SW 1271 (cell line): ENCODE results near the gene MTR.
"Not testable (repeated sequence)": the region's sequence is repeated elsewhere in the genome, so short reads cannot be mapped to it uniquely, and the experiment has no call there.

ENCODE experiments used
- DNase-seq, 2 experiments: peaks; one replicate each; lab custom pipeline; 2025; lab: John Stamatoyannopoulos, UW

Gene MTR

GRCh38 chr1:236904892-236905741 lies 110.0 kb downstream of the MTR start:
- DNase-seq = peak; percentile 7 to 35

- no peak for DNase-seq
These were observed 112.1 kb downstream of the MTR start for GRCh38 chr1:236907205-236907604.

- no peak for DNase-seq
These were observed 113.6 kb downstream of the MTR start for GRCh38 chr1:236908669-236909068.

- not testable (repeated sequence) for DNase-seq
These were observed 116.0 kb downstream of the MTR start for GRCh38 chr1:236911047-236911446.

GRCh38 chr1:236913371-236914037 lies 118.4 kb downstream of the MTR start:
- peak in 1 of 2 experiments; percentile 2 for DNase-seq

- no peak for DNase-seq
These were observed 119.3 kb downstream of the MTR start for GRCh38 chr1:236914375-236914774.

- DNase-seq = no peak
These were observed 121.2 kb downstream of the MTR start for GRCh38 chr1:236916131-236916800.

- no peak for DNase-seq
These were observed 122.4 kb downstream of the MTR start for GRCh38 chr1:236917448-236917847.

GRCh38 chr1:236920286-236920894 lies 125.3 kb downstream of the MTR start:
- no peak for DNase-seq

GRCh38 chr1:236921610-236922009 lies 126.5 kb downstream of the MTR start:
- no peak for DNase-seq

GRCh38 chr1:236922190-236922589 lies 127.1 kb downstream of the MTR start:
- no peak for DNase-seq

GRCh38 chr1:236925386-236925785 lies 130.3 kb downstream of the MTR start:
- DNase-seq = no peak

- no peak for DNase-seq
These were observed 135.4 kb downstream of the MTR start for GRCh38 chr1:236930503-236930902.

- DNase-seq = no peak
These were observed 143.7 kb downstream of the MTR start for GRCh38 chr1:236938760-236939159.

- DNase-seq = no peak
These were observed 147.3 kb downstream of the MTR start for GRCh38 chr1:236942431-236942830.

GRCh38 chr1:236944556-236944955 lies 149.5 kb downstream of the MTR start:
- DNase-seq = no peak

GRCh38 chr1:236945002-236945401 lies 149.9 kb downstream of the MTR start:
- DNase-seq = no peak

GRCh38 chr1:236947794-236948193 lies 152.7 kb downstream of the MTR start:
- no peak for DNase-seq

GRCh38 chr1:236948381-236948780 lies 153.3 kb downstream of the MTR start:
- DNase-seq = no peak

GRCh38 chr1:236948996-236949395 lies 153.9 kb downstream of the MTR start:
- DNase-seq = no peak

- no peak for DNase-seq
These were observed 155.3 kb downstream of the MTR start for GRCh38 chr1:236950365-236950764.

- no peak for DNase-seq
These were observed 156.6 kb downstream of the MTR start for GRCh38 chr1:236951672-236952071.
